ENCODE results near the gene GRM2.

The GRM2 gene

DNA sequence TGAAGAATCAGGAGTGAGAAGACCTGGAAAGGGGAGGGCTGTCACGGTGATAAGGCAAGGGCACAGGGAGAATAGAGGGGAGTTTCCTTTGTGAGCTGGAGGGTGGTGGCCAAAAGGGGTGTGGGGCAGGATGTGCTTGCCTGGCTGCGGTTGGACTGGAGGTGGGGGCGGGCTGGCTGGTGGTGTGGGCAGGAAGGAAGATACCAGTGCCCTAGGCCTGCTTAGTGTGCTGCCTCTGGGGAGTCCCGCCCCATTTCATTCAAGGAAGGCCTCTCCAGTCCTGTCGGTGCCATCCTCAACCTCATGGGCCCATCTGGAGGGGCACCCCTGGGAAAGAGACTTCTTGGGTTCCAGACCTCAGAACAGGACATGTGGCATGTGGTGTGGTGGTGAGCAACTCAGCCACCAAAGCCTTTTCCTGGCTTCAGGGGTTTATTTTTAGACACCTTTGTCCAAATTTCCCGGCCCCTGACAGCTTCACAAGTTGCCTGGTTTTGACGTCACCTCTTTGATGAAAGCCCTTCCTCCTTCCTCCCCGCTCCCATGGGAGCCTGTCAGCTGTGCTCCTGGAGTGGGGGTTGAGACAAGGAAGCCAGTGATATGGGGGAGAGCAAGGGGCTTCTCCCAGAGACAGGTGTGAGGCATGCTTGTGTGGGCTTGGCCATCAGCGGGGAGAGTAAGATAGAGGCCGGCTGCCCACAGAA lies 20.2 kb upstream of the GRM2 start:
- H3K36me3 ChIP-seq: peaks cover 59% of the 10 kb centered on the region

DNA sequence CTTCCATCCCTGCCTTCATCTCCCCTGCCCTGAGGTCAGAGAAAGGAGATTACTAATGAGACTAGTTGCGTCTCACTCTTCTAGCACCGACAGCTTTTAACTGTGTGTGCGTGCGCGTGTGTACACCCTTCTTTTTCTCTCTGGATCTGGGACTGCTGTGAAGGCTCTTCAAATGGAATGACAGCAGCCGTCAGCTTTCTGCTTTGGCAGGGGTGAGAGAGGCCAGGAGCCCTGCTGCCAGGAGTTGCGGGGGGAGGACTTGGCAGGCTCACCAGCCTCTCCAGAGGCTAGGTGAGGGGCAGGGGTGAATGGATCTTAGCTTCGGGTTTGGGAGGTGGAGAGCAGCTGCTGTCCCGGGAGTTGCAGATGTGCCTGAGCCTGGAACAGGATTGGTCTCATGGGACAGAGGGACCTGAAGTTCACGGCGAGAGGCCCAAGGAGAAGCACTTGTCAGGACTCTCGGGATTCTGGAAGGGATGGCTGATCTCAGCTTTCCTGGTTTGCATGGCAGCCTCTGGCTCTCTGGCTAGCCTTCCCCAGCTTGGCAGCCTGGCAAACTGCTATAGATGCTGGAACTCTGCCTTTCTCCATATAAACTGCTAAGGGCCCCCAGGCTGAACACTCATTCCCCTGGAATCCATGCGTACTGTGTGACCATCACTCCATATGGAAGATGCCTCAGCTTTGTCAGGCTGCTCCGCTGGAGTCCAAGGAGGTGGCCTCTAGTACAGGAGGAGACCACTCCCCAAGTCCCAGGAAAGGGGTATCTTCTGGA lies 19.2 kb upstream of the GRM2 start:
- no peak for TF ChIP-seq Cebpa-rat (IDR thresholded peaks at IDR 0.05)
- H3K4me2 ChIP-seq: peak overlapping the region; percentile 87
- H3K36me3 ChIP-seq: peaks cover 68% of the 10 kb centered on the region
- H3K9ac ChIP-seq: peak overlapping the region; percentile 42
- H4K20me1 ChIP-seq: peaks cover 75% of the 10 kb centered on the region
- peak overlapping the region; percentile 69 for H3K27ac ChIP-seq
- H3K4me3 ChIP-seq: peak overlapping the region; percentile 52; the same call in 1 of the 2 replicates
- peaks cover 72% of the 10 kb centered on the region for H3K4me1 ChIP-seq
- no peaks in the 10 kb centered on the region for H3K27me3 ChIP-seq
- no peaks in the 10 kb centered on the region for H3K9me3 ChIP-seq

More for the DNA sequence above, 20.2 kb upstream of the GRM2 start:
- H4K20me1 ChIP-seq: peaks cover 75% of the 10 kb centered on the region
- H3K9ac ChIP-seq: peak overlapping the region; percentile 42; the same call in 1 of the 2 replicates
- no peaks in the 10 kb centered on the region for H3K9me3 ChIP-seq
- peak overlapping the region; percentile 52 for H3K4me3 ChIP-seq
- peaks cover 81% of the 10 kb centered on the region for H3K4me1 ChIP-seq
- peak overlapping the region; percentile 87 for H3K4me2 ChIP-seq
- H3K27ac ChIP-seq: peak overlapping the region; percentile 69
- no peaks in the 10 kb centered on the region for H3K27me3 ChIP-seq
- TF ChIP-seq Cebpa-rat (IDR thresholded peaks at IDR 0.05): no peak

- Histone ChIP-seq H3K36me3 (peaks cover 74% of the 10 kb centered on the region), H3K27me3 (no peaks in the 10 kb centered on the region), H4K20me1 (peaks cover 71% of the 10 kb centered on the region), H3K4me1 (peaks cover 66% of the 10 kb centered on the region), H3K4me3 (no peak overlapping the region), H3K27ac (peak overlapping the region; percentile 69; the same call in 1 of the 2 replicates), H3K9ac (no peak overlapping the region), H3K4me2 (peak overlapping the region; percentile 87), H3K9me3 (peaks cover 4% of the 10 kb centered on the region)
- TF ChIP-seq Cebpa-rat (IDR thresholded peaks at IDR 0.05): no peak
These were observed 18.7 kb upstream of the GRM2 start for GRCh38 chr3:51688206-51688600.

- H4K20me1 ChIP-seq: peaks cover 74% of the 10 kb centered on the region
- no peak overlapping the region for H3K9ac ChIP-seq
- H3K27me3 ChIP-seq: no peaks in the 10 kb centered on the region
- H3K27ac ChIP-seq: no peak overlapping the region
- no peak overlapping the region for H3K4me3 ChIP-seq
- peaks cover 84% of the 10 kb centered on the region for H3K36me3 ChIP-seq
- no peak overlapping the region for H3K4me2 ChIP-seq
- peaks cover 8% of the 10 kb centered on the region for H3K9me3 ChIP-seq
- peaks cover 50% of the 10 kb centered on the region for H3K4me1 ChIP-seq
- TF ChIP-seq Cebpa-rat (IDR thresholded peaks at IDR 0.05): no peak
These were observed 15.8 kb upstream of the GRM2 start for GRCh38 chr3:51691021-51691420.

DNA sequence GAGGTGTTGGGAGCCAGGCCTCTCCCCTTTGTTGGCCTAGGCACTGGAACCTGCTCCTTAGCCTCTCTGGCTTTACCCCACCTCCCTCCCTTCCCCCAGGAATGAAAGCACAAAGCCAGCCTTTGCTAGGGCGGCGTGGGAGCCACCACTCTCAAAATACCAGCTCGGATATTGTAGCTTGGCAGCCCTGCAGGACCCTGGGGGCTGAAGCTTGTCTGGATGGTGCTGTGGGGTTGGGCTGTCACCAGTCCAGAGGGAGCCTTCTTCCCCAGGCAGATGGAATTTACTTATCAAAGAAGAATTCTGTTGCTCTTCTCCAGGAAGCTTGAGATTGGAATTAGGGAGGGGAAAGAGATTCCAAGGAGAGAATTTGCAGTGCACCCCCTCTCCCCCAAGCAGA lies 14.9 kb upstream of the GRM2 start:
- Histone ChIP-seq H3K27me3 (no peaks in the 10 kb centered on the region), H3K27ac (no peak overlapping the region; the same call in 1 of the 2 replicates), H3K4me2 (no peak overlapping the region), H3K4me3 (no peak overlapping the region), H4K20me1 (peaks cover 81% of the 10 kb centered on the region), H3K9ac (no peak overlapping the region), H3K4me1 (peaks cover 41% of the 10 kb centered on the region), H3K9me3 (peaks cover 8% of the 10 kb centered on the region), H3K36me3 (peaks cover 93% of the 10 kb centered on the region)
- no peak for TF ChIP-seq Cebpa-rat (IDR thresholded peaks at IDR 0.05)

DNA sequence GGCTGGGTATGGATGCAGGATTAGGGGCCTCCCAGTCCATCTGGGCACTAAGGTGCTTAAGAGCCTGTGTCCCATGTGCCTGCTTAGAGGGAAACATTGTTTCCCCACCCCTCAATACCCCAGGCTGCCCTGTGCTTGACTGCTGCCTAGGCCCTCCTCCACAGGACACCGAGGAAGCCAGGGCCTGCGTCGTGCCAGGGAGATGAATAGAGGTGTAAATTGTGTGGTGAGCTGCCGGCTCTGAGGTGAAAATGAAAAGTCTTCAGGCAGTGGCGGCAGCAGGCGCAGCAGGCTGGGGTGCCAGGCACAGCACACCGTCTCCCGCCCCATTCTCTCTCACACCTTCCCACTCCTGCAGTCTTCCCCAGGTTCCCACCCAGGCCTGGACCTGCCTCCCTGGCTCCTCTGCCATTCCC lies 13.9 kb upstream of the GRM2 start:
- Histone ChIP-seq H3K4me2 (no peak overlapping the region), H3K9me3 (peaks cover 8% of the 10 kb centered on the region), H3K27ac (no peak overlapping the region), H3K4me3 (no peak overlapping the region), H3K27me3 (no peaks in the 10 kb centered on the region), H3K9ac (no peak overlapping the region), H3K36me3 (peaks cover 97% of the 10 kb centered on the region), H4K20me1 (peaks cover 80% of the 10 kb centered on the region), H3K4me1 (peaks cover 31% of the 10 kb centered on the region)
- TF ChIP-seq Cebpa-rat (IDR thresholded peaks at IDR 0.05): no peak

DNA sequence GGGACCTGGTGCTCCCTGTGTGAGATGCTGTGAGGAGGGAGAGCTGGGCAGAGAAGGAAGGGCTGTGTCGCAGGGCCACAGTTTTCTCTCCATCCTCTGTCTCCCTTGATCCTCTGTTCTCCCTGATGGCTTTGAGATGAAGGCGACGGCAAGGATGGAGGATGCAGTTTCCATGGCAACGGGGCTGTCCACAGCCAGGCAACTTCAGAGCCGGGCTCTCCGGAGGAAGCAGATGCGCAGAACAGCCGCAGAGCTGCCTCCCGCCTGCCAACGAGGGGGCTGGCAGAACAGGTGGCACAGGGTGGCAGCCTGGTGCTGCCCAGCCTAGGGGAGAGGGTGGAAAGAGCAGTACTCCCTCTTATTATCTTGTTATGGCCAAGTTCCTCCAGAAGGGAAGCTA lies 9.9 kb upstream of the GRM2 start:
- H3K36me3 ChIP-seq: peaks cover 96% of the 10 kb centered on the region
- no peak overlapping the region for H3K27ac ChIP-seq
- no peak overlapping the region for H3K4me2 ChIP-seq
- no peak overlapping the region for H3K9ac ChIP-seq
- peaks cover 8% of the 10 kb centered on the region for H3K9me3 ChIP-seq
- H3K4me1 ChIP-seq: peaks cover 20% of the 10 kb centered on the region
- no peak for TF ChIP-seq Cebpa-rat (IDR thresholded peaks at IDR 0.05)
- H3K27me3 ChIP-seq: no peaks in the 10 kb centered on the region
- H3K4me3 ChIP-seq: no peak overlapping the region
- H4K20me1 ChIP-seq: peaks cover 69% of the 10 kb centered on the region

GRCh38 chr3:51698209-51698608 lies 8.7 kb upstream of the GRM2 start:
- Histone ChIP-seq H4K20me1 (peaks cover 72% of the 10 kb centered on the region), H3K4me1 (peaks cover 20% of the 10 kb centered on the region), H3K27ac (no peak overlapping the region), H3K9ac (no peak overlapping the region), H3K4me2 (no peak overlapping the region), H3K27me3 (no peaks in the 10 kb centered on the region), H3K4me3 (no peak overlapping the region), H3K9me3 (peaks cover 4% of the 10 kb centered on the region), H3K36me3 (peaks cover 96% of the 10 kb centered on the region)
- TF ChIP-seq Cebpa-rat (IDR thresholded peaks at IDR 0.05): no peak

- H3K27me3 ChIP-seq: no peaks in the 10 kb centered on the region
- H3K9me3 ChIP-seq: no peaks in the 10 kb centered on the region
- H3K27ac ChIP-seq: no peak overlapping the region
- H3K9ac ChIP-seq: no peak overlapping the region
- H3K4me3 ChIP-seq: no peak overlapping the region
- no peak for TF ChIP-seq Cebpa-rat (IDR thresholded peaks at IDR 0.05)
- peaks cover 13% of the 10 kb centered on the region for H3K4me1 ChIP-seq
- no peak overlapping the region for H3K4me2 ChIP-seq
- peaks cover 97% of the 10 kb centered on the region for H3K36me3 ChIP-seq
- peaks cover 82% of the 10 kb centered on the region for H4K20me1 ChIP-seq
These were observed 6.5 kb upstream of the GRM2 start for GRCh38 chr3:51700403-51700802.

GRCh38 chr3:51702156-51702555 lies 4.7 kb upstream of the GRM2 start:
- Histone ChIP-seq H3K27ac (no peak overlapping the region), H3K9me3 (no peaks in the 10 kb centered on the region), H3K4me3 (no peak overlapping the region), H3K4me1 (peaks cover 15% of the 10 kb centered on the region), H4K20me1 (peaks cover 78% of the 10 kb centered on the region), H3K36me3 (peaks cover 84% of the 10 kb centered on the region), H3K9ac (no peak overlapping the region), H3K4me2 (no peak overlapping the region), H3K27me3 (peaks cover 2% of the 10 kb centered on the region)
- TF ChIP-seq Cebpa-rat (IDR thresholded peaks at IDR 0.05): no peak

Data from BLaER1 (cell line).